B cell (primary cell): Measurements from ENCODE around the gene PTCSC3.

Experiments used
- EZH2 ChIP-seq: IDR thresholded peaks from 2 replicates; pipeline ENCODE4 v1.6.1; 2012; ENCODE audit warnings: borderline replicate concordance, low read depth, mild to moderate bottlenecking, moderate library complexity, low read length; ENCODE audit not compliant: insufficient read depth, poor library complexity, severe bottlenecking
- TF ChIP-seq, protein P1 (sequence below): fragments of 200-600 bp; IDR thresholded peaks from one replicate; pipeline ENCODE4 v1.8.0; 2022; ENCODE audit warnings: antibody characterized with exemption, mild to moderate bottlenecking

DNA sequence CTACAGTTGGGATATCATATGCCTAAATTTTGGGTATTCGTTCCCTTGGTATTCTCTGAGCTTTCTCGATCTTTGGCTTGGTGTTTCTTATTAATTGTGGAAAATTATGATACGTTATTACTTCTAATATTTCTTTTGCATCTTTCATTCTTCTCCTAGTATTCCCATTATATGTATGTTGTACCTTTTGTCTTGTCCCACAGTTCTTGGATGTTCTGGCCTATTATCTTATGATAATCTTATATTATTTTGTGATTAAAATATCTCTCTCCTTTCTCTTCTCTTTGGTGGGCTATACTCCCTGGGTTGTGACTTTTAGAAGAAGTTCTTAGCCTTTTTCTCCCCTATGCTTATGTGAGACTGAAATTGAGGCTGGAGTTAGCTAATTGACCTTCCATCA lies 25.2 kb downstream of the PTCSC3 start:
- TF ChIP-seq, protein P1, sequence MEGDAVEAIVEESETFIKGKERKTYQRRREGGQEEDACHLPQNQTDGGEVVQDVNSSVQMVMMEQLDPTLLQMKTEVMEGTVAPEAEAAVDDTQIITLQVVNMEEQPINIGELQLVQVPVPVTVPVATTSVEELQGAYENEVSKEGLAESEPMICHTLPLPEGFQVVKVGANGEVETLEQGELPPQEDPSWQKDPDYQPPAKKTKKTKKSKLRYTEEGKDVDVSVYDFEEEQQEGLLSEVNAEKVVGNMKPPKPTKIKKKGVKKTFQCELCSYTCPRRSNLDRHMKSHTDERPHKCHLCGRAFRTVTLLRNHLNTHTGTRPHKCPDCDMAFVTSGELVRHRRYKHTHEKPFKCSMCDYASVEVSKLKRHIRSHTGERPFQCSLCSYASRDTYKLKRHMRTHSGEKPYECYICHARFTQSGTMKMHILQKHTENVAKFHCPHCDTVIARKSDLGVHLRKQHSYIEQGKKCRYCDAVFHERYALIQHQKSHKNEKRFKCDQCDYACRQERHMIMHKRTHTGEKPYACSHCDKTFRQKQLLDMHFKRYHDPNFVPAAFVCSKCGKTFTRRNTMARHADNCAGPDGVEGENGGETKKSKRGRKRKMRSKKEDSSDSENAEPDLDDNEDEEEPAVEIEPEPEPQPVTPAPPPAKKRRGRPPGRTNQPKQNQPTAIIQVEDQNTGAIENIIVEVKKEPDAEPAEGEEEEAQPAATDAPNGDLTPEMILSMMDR, result no peak
- no peak for TF ChIP-seq EZH2
